Measurements from ENCODE around the gene KPRP. TPM values are rescaled to one million over a fixed set of nuclear protein-coding genes. Genes with fewer than 3 reads are reported as not detected.

KPRP gene
- total and polyA plus RNA-seq, 2 experiments from 2014 or later = 0.22 to 10.4 TPM

DNA sequence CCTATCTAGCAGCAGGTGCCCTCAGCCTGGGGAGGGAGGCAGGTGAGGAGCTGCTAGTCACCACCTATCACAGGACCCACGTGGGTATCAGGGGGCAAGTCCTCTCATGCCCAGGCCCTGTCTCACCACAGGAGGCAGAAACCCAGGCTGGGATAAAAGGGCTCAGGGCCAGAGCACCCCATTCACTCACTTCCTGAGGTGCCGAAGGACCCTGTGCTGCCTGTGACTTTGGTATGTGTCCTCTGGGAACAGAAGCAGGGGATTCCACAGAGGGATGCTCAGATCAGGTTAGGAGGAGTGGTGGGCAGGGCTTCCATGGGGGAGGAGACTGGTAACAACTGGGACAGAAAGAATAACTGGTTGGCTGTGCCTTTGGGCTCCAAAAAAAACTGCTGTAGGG, 28.3 kb downstream of the KPRP start, which contains the start of gene LCE1E:
LCE1E (plus strand) TSS at position 181 of the 400 bp plus-strand sequence. CDS start 1,043 bp downstream, outside the sequence.
- no peak for DNase-seq
- in situ Hi-C loops (cut with MboI) = no loop called here
- Histone ChIP-seq H3K9me3 (ENCODE audit: low read depth) (no peaks in the 10 kb centered on the region), H2AFZ (no peak within 1 kb of the TSS), H3K27ac (no peak within 1 kb of the TSS), H3K36me3 (ENCODE audit: low read depth) (no peaks in the 10 kb centered on the region), H3F3A (ENCODE audit: insufficient read depth) (peaks cover 9% of the 10 kb centered on the region; the same call in 1 of the 2 replicates), H4K20me1 (ENCODE audit: insufficient read depth) (no peaks in the 10 kb centered on the region), H3K79me2 (ENCODE audit: insufficient read depth) (no peaks in the 10 kb centered on the region), H3K4me2 (ENCODE audit: unreplicated experiment) (no peak within 1 kb of the TSS), H3K9me2 (ENCODE audit: insufficient read depth) (no peaks in the 10 kb centered on the region), H3K4me1 (ENCODE audit: insufficient read depth) (peaks cover 5% of the 10 kb centered on the region; the same call in 1 of the 2 replicates), H3K4me3 (no peak within 1 kb of the TSS), H3K9ac (no peak within 1 kb of the TSS), H3K27me3 (replicated peaks; ENCODE audit: insufficient read depth) (no peaks in the 10 kb centered on the region)
- WGBS, 2 experiments (ENCODE audit: low coverage in 1 of 2, low lambda C conversion rate in 2 of 2, missing lambda C conversion rate in 2 of 2) = 21 to 22% methylated on average over 2 of the region's 2 CpGs
- TF ChIP-seq EZH2 (IDR thresholded peaks at IDR 0.05; ENCODE audit: insufficient read depth, poor library complexity, severe bottlenecking) (no peak), EZH2phosphoT487 (IDR thresholded peaks at IDR 0.05; ENCODE audit: insufficient read depth, low read depth) (no peak)

DNA sequence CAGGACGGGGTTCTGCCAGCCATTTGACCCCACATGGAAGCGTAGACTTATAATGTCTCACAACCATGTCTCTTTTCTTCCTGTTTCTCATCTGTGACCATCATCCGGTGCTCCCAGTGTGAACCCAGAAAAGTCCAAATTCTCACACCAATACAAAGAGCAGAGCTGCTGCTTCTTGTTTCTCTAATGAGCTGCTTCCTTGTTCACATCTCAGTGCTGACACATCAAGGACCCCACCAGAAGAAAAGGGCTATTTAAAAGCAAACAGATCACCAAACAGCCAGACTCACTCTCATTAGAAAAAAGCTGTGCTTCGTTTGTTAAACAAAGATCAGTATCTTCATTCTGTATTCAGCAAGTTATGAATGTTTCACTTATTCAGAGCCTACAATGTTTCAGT, 37.9 kb downstream of the KPRP start:
- Histone ChIP-seq H3F3A (ENCODE audit: insufficient read depth) (no peaks in the 10 kb centered on the region), H3K4me2 (ENCODE audit: unreplicated experiment) (no peak overlapping the region), H3K79me2 (ENCODE audit: insufficient read depth) (no peaks in the 10 kb centered on the region), H2AFZ (no peak overlapping the region), H3K27ac (no peak overlapping the region), H3K9me2 (ENCODE audit: insufficient read depth) (no peaks in the 10 kb centered on the region), H3K9me3 (ENCODE audit: low read depth) (no peaks in the 10 kb centered on the region), H3K36me3 (ENCODE audit: low read depth) (no peaks in the 10 kb centered on the region), H4K20me1 (ENCODE audit: insufficient read depth) (no peaks in the 10 kb centered on the region), H3K9ac (no peak overlapping the region), H3K4me1 (ENCODE audit: insufficient read depth) (no peaks in the 10 kb centered on the region), H3K4me3 (no peak overlapping the region), H3K27me3 (replicated peaks; ENCODE audit: insufficient read depth) (peaks cover 9% of the 10 kb centered on the region; the same call in 1 of the 2 replicates)
- in situ Hi-C loops (cut with MboI) = no loop called here
- TF ChIP-seq EZH2phosphoT487 (IDR thresholded peaks at IDR 0.05; ENCODE audit: insufficient read depth, low read depth) = no peak
- TF ChIP-seq EZH2 (IDR thresholded peaks at IDR 0.05; ENCODE audit: insufficient read depth, poor library complexity, severe bottlenecking) = no peak
- 26 to 31% methylated on average over 4 of the region's 4 CpGs for WGBS, 2 experiments (ENCODE audit: low coverage in 1 of 2, low lambda C conversion rate in 2 of 2, missing lambda C conversion rate in 2 of 2)
- DNase-seq = no peak

DNA sequence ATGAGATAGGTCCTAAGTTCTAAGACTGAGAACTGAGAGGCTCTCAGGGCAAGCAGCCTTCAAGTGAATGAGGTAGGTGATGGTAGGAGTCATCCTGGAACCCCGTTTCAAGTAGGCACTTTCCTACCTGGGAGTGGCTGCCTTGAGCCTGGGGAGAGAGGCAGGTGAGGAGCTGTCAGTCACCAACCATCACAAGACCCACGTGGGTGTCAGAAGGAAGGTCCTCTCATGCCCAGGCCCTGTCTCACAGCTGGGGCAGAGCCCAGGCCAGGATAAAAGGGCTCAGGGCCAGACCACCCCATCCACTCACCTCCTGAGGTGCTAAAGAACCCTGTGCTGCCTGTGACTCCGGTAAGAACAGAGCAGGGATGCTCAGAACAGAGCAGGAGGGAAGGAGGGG, 38.6 kb downstream of the KPRP start, which contains the start of gene LCE1D:
LCE1D (plus strand) TSS at position 301 of the 400 bp plus-strand sequence. CDS start 1,074 bp downstream, outside the sequence.
- TF ChIP-seq EZH2phosphoT487 (IDR thresholded peaks at IDR 0.05; ENCODE audit: insufficient read depth, low read depth) (no peak), EZH2 (IDR thresholded peaks at IDR 0.05; ENCODE audit: insufficient read depth, poor library complexity, severe bottlenecking) (no peak)
- Histone ChIP-seq H3K27me3 (replicated peaks; ENCODE audit: insufficient read depth) (peaks cover 9% of the 10 kb centered on the region; the same call in 1 of the 2 replicates), H3K27ac (no peak within 1 kb of the TSS), H3F3A (ENCODE audit: insufficient read depth) (no peaks in the 10 kb centered on the region), H3K9me3 (ENCODE audit: low read depth) (no peaks in the 10 kb centered on the region), H3K79me2 (ENCODE audit: insufficient read depth) (no peaks in the 10 kb centered on the region), H3K36me3 (ENCODE audit: low read depth) (no peaks in the 10 kb centered on the region), H4K20me1 (ENCODE audit: insufficient read depth) (no peaks in the 10 kb centered on the region), H3K4me2 (ENCODE audit: unreplicated experiment) (no peak within 1 kb of the TSS), H3K4me1 (ENCODE audit: insufficient read depth) (no peaks in the 10 kb centered on the region), H3K4me3 (no peak within 1 kb of the TSS), H3K9me2 (ENCODE audit: insufficient read depth) (no peaks in the 10 kb centered on the region), H2AFZ (no peak within 1 kb of the TSS), H3K9ac (no peak within 1 kb of the TSS)
- 7 to 10% methylated on average over 2 to 3 of the region's 3 CpGs for WGBS, 2 experiments (ENCODE audit: low coverage in 1 of 2, low lambda C conversion rate in 2 of 2, missing lambda C conversion rate in 2 of 2)
- no peak for DNase-seq
- in situ Hi-C loops (cut with MboI) = no loop called here

DNA sequence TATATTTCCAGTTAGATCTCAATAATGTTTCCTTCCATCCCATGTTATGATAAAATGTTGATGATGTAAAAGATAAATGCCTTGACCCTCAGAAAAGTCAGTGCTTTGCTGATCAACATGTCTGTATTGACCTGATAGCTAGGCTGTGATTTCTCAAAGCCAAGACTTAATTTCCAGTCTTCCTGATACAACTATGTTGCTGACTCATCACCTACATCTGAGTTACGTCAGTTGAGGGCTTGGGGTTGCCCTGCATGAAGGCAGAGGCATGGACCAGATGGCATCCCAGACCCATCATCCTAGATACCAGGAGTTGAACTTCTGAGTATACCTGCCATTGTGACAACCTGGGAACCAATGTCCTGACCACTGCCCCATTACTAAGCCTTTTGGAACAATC, 43.5 kb downstream of the KPRP start:
- no peaks in the 10 kb centered on the region for H4K20me1 ChIP-seq (ENCODE audit: insufficient read depth)
- 4 to 5% methylated on average over 1 of the region's 1 CpG for WGBS, 2 experiments (ENCODE audit: low coverage in 1 of 2, low lambda C conversion rate in 2 of 2, missing lambda C conversion rate in 2 of 2)
- TF ChIP-seq EZH2 (IDR thresholded peaks at IDR 0.05; ENCODE audit: insufficient read depth, poor library complexity, severe bottlenecking) = no peak
- TF ChIP-seq EZH2phosphoT487 (IDR thresholded peaks at IDR 0.05; ENCODE audit: insufficient read depth, low read depth) = no peak
- H3K36me3 ChIP-seq (ENCODE audit: low read depth) = no peaks in the 10 kb centered on the region
- in situ Hi-C loops (cut with MboI) = no loop called here
- no peaks in the 10 kb centered on the region for H3K9me3 ChIP-seq (ENCODE audit: low read depth)
- no peak overlapping the region for H3K27ac ChIP-seq
- no peaks in the 10 kb centered on the region for H3K9me2 ChIP-seq (ENCODE audit: insufficient read depth)
- H3K79me2 ChIP-seq (ENCODE audit: insufficient read depth) = no peaks in the 10 kb centered on the region
- no peaks in the 10 kb centered on the region for H3K4me1 ChIP-seq (ENCODE audit: insufficient read depth)
- H3K4me2 ChIP-seq (ENCODE audit: unreplicated experiment) = no peak overlapping the region
- H3K27me3 ChIP-seq (replicated peaks; ENCODE audit: insufficient read depth) = peaks cover 9% of the 10 kb centered on the region; the same call in 1 of the 2 replicates
- H3K9ac ChIP-seq = no peak overlapping the region
- no peaks in the 10 kb centered on the region for H3F3A ChIP-seq (ENCODE audit: insufficient read depth)
- peak; percentile 12 for DNase-seq
- H3K4me3 ChIP-seq = no peak overlapping the region
- no peak overlapping the region for H2AFZ ChIP-seq
